Progenitor cell of endocrine pancreas (in vitro differentiated cells): ENCODE data around the gene YY1. TPM values are rescaled to one million over a fixed set of nuclear protein-coding genes. Genes with fewer than 3 reads are reported as not detected.

Experiments used
- DNase-seq: peaks from one replicate; pipeline ENCODE4 v3.0.0; 2021; ENCODE audit warnings: low spot score; ENCODE audit not compliant: unreplicated experiment
- H3K27ac Mint-ChIP-seq: 2 replicates; pipeline ENCODE4 v1.8.0; 2021; ENCODE audit warnings: mild to moderate bottlenecking, moderate library complexity, mixed read lengths
- H3K27me3 Mint-ChIP-seq: 2 replicates; pipeline ENCODE4 v1.8.0; 2021; ENCODE audit warnings: mixed read lengths
- H3K36me3 Mint-ChIP-seq: 2 replicates; pipeline ENCODE4 v1.8.0; 2022; ENCODE audit warnings: mixed read lengths; ENCODE audit not compliant: insufficient read depth
- H3K4me1 Mint-ChIP-seq: 2 replicates; pipeline ENCODE4 v1.8.0; 2021; ENCODE audit warnings: low read depth, mixed read lengths
- H3K4me3 Mint-ChIP-seq: 2 replicates; pipeline ENCODE4 v1.8.0; 2021; ENCODE audit warnings: low read depth, mild to moderate bottlenecking, moderate library complexity, mixed read lengths
- H3K9me3 Mint-ChIP-seq: 2 replicates; pipeline ENCODE4 v1.8.0; 2021; ENCODE audit warnings: low read depth, mixed read lengths
- total RNA-seq: library from RNA; stranded (reverse); gene quantifications from 2 replicates; pipeline ENCODE4 v1.2.1, GENCODE V29; 2021
- TF ChIP-seq, protein P1 (sequence below): fragments of 200-600 bp; sonication (generic); IDR thresholded peaks from one replicate; pipeline ENCODE4 v1.5.0; 2021; ENCODE audit warnings: antibody characterized with exemption, mild to moderate bottlenecking; ENCODE audit not compliant: unreplicated experiment

The YY1 gene
- total RNA-seq, 1 donor from 2014 or later, result 90.2 TPM

DNA sequence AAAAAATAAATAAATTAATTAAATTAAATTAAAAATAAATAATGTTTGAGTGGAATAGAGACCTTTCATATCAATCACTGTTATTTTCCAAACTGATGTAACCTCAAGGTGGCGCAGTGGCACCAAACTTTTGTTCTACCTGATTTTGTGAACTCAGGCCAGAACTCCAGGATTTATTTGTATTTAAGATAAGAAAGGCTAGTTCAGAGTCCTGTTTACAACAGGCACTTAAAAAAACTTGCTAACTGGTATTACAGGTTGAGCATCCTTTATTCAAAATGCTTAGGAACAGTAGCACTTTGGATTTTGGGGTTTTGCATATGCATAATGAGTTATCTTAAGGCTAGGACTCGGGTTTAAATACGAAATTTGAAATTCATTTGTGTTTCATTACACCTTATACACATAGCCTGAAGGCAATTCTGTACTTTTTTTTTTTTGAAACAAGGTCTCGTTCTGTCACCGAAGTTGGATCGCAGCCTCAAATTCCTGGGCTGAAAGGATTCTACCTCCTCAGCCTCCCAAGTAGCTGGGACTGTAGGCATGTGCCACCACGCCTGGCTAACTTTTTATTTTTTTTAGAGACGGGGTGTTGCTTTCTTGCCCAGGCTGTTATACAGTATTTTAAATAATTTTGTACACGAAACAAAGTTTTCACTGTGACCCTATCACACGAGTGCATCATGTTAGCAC lies 32.4 kb downstream of the YY1 start:
- TF ChIP-seq, protein P1, sequence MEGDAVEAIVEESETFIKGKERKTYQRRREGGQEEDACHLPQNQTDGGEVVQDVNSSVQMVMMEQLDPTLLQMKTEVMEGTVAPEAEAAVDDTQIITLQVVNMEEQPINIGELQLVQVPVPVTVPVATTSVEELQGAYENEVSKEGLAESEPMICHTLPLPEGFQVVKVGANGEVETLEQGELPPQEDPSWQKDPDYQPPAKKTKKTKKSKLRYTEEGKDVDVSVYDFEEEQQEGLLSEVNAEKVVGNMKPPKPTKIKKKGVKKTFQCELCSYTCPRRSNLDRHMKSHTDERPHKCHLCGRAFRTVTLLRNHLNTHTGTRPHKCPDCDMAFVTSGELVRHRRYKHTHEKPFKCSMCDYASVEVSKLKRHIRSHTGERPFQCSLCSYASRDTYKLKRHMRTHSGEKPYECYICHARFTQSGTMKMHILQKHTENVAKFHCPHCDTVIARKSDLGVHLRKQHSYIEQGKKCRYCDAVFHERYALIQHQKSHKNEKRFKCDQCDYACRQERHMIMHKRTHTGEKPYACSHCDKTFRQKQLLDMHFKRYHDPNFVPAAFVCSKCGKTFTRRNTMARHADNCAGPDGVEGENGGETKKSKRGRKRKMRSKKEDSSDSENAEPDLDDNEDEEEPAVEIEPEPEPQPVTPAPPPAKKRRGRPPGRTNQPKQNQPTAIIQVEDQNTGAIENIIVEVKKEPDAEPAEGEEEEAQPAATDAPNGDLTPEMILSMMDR, result peak; percentile 62
- Mint-ChIP-seq H3K27me3 (no peaks in the 10 kb centered on the region), H3K4me3 (no peak overlapping the region), H3K36me3 (peaks cover 3% of the 10 kb centered on the region), H3K4me1 (peaks cover 14% of the 10 kb centered on the region), H3K9me3 (no peaks in the 10 kb centered on the region), H3K27ac (peak overlapping the region; percentile 92)
- DNase-seq, result no peak

DNA sequence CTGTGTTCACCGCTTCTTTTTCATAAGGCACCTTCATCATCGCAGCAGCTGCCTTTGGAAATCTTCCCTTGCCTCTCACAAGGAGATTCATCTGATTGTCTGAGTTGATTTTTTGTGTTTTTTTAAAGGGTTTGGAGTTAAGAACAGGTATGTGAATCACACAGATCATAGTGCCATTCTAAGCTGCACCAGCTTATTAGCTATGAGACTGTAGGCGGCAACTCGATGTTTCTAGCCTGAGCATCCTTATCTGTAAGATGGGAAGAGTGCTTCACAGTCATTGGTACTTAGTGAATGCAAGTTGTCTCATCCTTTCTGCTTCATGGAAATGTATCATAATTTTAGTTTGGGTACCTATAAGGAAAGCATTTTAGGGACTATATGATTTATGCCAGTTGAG lies 35.3 kb downstream of the YY1 start:
- no peaks in the 10 kb centered on the region for H3K27me3 Mint-ChIP-seq
- no peak for DNase-seq
- no peaks in the 10 kb centered on the region for H3K9me3 Mint-ChIP-seq
- no peak overlapping the region for H3K4me3 Mint-ChIP-seq
- H3K4me1 Mint-ChIP-seq, result peaks cover 20% of the 10 kb centered on the region
- peak overlapping the region; percentile 4 for H3K27ac Mint-ChIP-seq
- H3K36me3 Mint-ChIP-seq, result peaks cover 7% of the 10 kb centered on the region
- TF ChIP-seq, protein P1, result no peak

DNA sequence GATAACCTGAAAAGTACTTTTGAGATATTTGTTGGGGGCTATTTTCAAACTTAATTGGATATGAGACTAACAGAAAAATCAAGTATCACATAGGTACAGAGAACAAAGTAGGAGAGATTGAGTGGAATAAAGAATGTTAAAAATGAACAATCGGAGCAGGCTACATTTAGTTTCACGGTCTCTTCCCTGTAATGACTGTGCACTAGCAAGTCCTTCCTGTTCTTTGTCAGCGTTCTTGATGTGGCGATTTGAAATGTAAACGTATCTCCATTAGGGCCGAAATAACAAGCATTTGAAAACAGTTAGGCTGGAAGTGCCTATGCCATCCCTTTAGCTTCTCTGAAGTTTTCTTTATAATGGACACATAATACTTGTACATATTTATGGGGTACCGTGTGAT lies 36.3 kb downstream of the YY1 start:
- DNase-seq, result no peak
- H3K9me3 Mint-ChIP-seq, result no peaks in the 10 kb centered on the region
- TF ChIP-seq, protein P1, result no peak
- H3K27me3 Mint-ChIP-seq, result no peaks in the 10 kb centered on the region
- H3K4me3 Mint-ChIP-seq, result no peak overlapping the region
- peaks cover 7% of the 10 kb centered on the region for H3K36me3 Mint-ChIP-seq
- peaks cover 26% of the 10 kb centered on the region for H3K4me1 Mint-ChIP-seq
- H3K27ac Mint-ChIP-seq, result peak overlapping the region; percentile 47

- TF ChIP-seq, protein P1, result no peak
- peaks cover 25% of the 10 kb centered on the region for H3K4me1 Mint-ChIP-seq
- peaks cover 5% of the 10 kb centered on the region for H3K36me3 Mint-ChIP-seq
- H3K27ac Mint-ChIP-seq, result peak overlapping the region; percentile 85
- no peaks in the 10 kb centered on the region for H3K27me3 Mint-ChIP-seq
- H3K9me3 Mint-ChIP-seq, result no peaks in the 10 kb centered on the region
- DNase-seq, result no peak
- H3K4me3 Mint-ChIP-seq, result no peak overlapping the region
Measured at GRCh38 chr14:100278702-100279101, 39.8 kb downstream of the YY1 start.

GRCh38 chr14:100279133-100279532 lies 40.2 kb downstream of the YY1 start:
- no peak for DNase-seq
- H3K27ac Mint-ChIP-seq, result peak overlapping the region; percentile 85
- peaks cover 5% of the 10 kb centered on the region for H3K36me3 Mint-ChIP-seq
- no peaks in the 10 kb centered on the region for H3K27me3 Mint-ChIP-seq
- TF ChIP-seq, protein P1, result no peak
- H3K4me3 Mint-ChIP-seq, result no peak overlapping the region
- no peaks in the 10 kb centered on the region for H3K9me3 Mint-ChIP-seq
- peaks cover 25% of the 10 kb centered on the region for H3K4me1 Mint-ChIP-seq
